Effector memory CD4-positive, alpha-beta T cell (primary cell): ENCODE measurements around the gene CEP72.
"Not testable (repeated sequence)": the region's sequence is repeated elsewhere in the genome, so short reads cannot be mapped to it uniquely, and the experiment has no call there.

Experiments used
- DNase-seq, 3 donors: peaks; one replicate each; pipeline ENCODE4 v3.0.0-alpha.2; 2020
- H3K27ac ChIP-seq: 2 replicates; pipeline ENCODE4 v1.7.0; 2013; ENCODE audit warnings: mild to moderate bottlenecking, low read length, moderate library complexity; ENCODE audit not compliant: insufficient read depth, poor library complexity, severe bottlenecking
- H3K27me3 ChIP-seq: replicated peaks from 2 replicates; pipeline ENCODE4 v1.7.0; 2013; ENCODE audit warnings: mild to moderate bottlenecking, low read length; ENCODE audit not compliant: insufficient read depth, control insufficient read depth, poor library complexity, severe bottlenecking
- H3K36me3 ChIP-seq: 2 replicates; pipeline ENCODE4 v1.7.0; 2013; ENCODE audit warnings: mild to moderate bottlenecking, low read length, moderate library complexity; ENCODE audit not compliant: control insufficient read depth, insufficient read depth
- H3K4me1 ChIP-seq: 2 replicates; pipeline ENCODE4 v1.7.0; 2013; ENCODE audit warnings: low read length, mild to moderate bottlenecking; ENCODE audit not compliant: control insufficient read depth, insufficient read depth, poor library complexity, severe bottlenecking
- H3K4me3 ChIP-seq: 2 replicates; pipeline ENCODE4 v1.7.0; 2013; ENCODE audit warnings: low read length, low read depth, mild to moderate bottlenecking; ENCODE audit not compliant: insufficient read depth, poor library complexity, severe bottlenecking
- H3K9me3 ChIP-seq: 2 replicates; pipeline ENCODE4 v1.7.0; 2013; ENCODE audit warnings: mild to moderate bottlenecking, low read length, moderate library complexity; ENCODE audit not compliant: control insufficient read depth

Gene CEP72

GRCh38 chr5:622359-622758, 10.2 kb downstream of the CEP72 start:
- H3K36me3 ChIP-seq, result peaks cover 36% of the 10 kb centered on the region
- H3K4me3 ChIP-seq, result no peak overlapping the region
- no peaks in the 10 kb centered on the region for H3K27me3 ChIP-seq
- no peak for DNase-seq
- no peak overlapping the region for H3K27ac ChIP-seq
- H3K9me3 ChIP-seq, result no peaks in the 10 kb centered on the region
- no peaks in the 10 kb centered on the region for H3K4me1 ChIP-seq

DNA sequence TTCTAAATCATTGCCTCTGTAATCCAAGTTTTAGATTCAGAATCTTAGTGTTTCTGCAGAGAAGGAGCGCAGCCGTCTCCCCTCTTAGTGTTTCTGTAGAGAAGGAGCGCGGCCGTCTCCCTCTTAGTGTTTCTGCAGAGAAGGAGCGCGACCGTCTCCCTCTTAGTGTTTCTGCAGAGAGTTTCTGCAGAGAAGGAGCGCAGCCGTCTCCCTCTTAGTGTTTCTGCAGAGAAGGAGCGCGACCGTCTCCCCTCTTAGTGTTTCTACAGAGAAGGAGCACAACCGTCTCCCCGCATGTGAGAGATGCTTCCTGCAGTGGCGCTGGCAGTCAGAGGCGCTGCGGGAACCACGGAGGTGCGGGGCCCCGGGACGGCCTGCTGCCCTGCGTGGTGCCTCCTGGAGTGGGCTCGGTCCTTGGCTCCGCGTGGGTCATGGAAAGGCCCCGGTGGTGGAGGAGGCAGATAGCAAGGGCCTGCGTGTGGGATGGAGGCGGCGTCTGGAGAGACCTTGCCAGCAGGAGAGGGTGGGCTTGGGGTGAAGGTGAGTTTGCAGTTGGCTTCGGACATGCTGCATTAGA, 10.9 kb downstream of the CEP72 start:
- peaks cover 36% of the 10 kb centered on the region for H3K36me3 ChIP-seq

DNA sequence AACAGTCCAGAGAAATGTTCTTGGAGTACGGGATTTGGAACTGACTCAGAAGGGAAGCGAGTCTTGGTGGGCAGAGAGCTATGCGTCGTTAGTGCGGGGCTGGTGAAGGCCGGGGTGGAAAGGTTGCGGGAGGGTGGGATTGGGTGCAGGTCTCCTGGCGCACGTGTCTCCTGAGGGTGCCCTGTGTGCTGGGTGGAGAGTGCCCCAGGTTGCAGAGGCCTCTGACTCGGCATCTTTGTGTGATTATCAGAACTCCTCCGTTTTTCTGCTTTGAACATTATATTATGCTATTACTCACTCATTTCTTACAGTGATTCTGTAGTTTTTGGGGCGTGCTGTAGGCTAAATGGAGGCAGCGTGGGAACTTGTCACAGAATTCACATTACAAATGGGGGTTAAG, 11.4 kb downstream of the CEP72 start:
- DNase-seq, result no peak
- Histone ChIP-seq H3K9me3 (no peaks in the 10 kb centered on the region), H3K36me3 (peaks cover 34% of the 10 kb centered on the region), H3K4me3 (no peak overlapping the region), H3K27ac (no peak overlapping the region), H3K27me3 (no peaks in the 10 kb centered on the region), H3K4me1 (no peaks in the 10 kb centered on the region)

More for the DNA sequence above, 10.9 kb downstream of the CEP72 start:
- Histone ChIP-seq H3K9me3 (no peaks in the 10 kb centered on the region), H3K27me3 (no peaks in the 10 kb centered on the region), H3K4me1 (no peaks in the 10 kb centered on the region), H3K27ac (no peak overlapping the region), H3K4me3 (no peak overlapping the region)
- DNase-seq, result no peak

DNA sequence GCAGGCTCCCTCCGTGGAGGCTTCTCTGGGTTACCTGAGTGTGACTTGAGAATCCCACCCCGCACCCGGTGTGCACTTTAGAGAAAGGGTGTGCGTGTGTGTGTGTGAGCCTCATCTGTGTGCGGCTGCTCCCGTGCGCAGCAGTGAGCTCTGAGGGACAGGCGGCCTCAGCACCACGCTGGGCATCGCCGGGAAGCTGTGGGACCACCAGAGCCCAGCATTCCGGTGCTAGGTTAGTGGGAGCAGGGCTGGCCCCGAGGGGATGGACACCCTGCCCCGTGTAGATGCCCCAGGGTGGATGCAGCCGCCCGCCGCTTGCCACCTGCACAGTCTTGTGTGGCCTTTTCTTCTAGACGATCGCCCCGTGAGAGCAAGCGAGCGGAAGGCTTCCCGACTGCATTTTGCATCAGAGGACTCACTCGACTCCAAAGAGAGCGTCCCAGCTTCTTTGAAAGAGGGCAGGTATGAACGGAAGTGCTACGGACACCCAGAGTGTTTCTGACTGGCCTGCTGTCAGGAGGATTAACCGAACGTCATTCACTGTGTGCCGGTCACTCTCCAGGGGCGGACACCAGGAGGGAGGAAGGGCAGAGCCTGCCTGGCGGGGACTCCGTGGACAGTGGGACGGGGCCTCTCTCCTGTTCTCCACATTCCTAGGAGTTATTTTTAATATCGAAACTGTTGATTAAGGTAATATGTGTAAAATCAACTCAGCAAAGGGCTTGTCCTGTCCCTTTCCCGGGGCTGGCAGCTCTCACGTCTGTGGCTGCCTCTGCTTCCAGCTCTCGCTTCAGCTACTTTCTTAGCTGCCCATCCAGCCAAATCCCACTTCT, 12.2 kb downstream of the CEP72 start:
- no peak for DNase-seq
- Histone ChIP-seq H3K4me3 (no peak overlapping the region), H3K9me3 (no peaks in the 10 kb centered on the region), H3K4me1 (no peaks in the 10 kb centered on the region), H3K36me3 (peaks cover 33% of the 10 kb centered on the region), H3K27ac (no peak overlapping the region), H3K27me3 (no peaks in the 10 kb centered on the region)

- peaks cover 27% of the 10 kb centered on the region for H3K36me3 ChIP-seq
- no peaks in the 10 kb centered on the region for H3K4me1 ChIP-seq
- no peak overlapping the region for H3K27ac ChIP-seq
- no peak overlapping the region for H3K4me3 ChIP-seq
- no peaks in the 10 kb centered on the region for H3K27me3 ChIP-seq
- DNase-seq, result no peak
- H3K9me3 ChIP-seq, result no peaks in the 10 kb centered on the region
Observed at GRCh38 chr5:624951-625230, 12.8 kb downstream of the CEP72 start.

- H3K9me3 ChIP-seq, result no peaks in the 10 kb centered on the region
- no peaks in the 10 kb centered on the region for H3K27me3 ChIP-seq
- no peaks in the 10 kb centered on the region for H3K4me1 ChIP-seq
- no peak overlapping the region for H3K27ac ChIP-seq
- no peak for DNase-seq
- H3K4me3 ChIP-seq, result no peak overlapping the region
- peaks cover 21% of the 10 kb centered on the region for H3K36me3 ChIP-seq
Observed at GRCh38 chr5:625516-625915, 13.4 kb downstream of the CEP72 start.

GRCh38 chr5:626850-627249, 14.7 kb downstream of the CEP72 start:
- H3K27me3 ChIP-seq, result no peaks in the 10 kb centered on the region
- no peak overlapping the region for H3K4me3 ChIP-seq
- DNase-seq, result no peak
- H3K4me1 ChIP-seq, result no peaks in the 10 kb centered on the region
- H3K36me3 ChIP-seq, result peaks cover 16% of the 10 kb centered on the region
- no peaks in the 10 kb centered on the region for H3K9me3 ChIP-seq
- H3K27ac ChIP-seq, result no peak overlapping the region

DNA sequence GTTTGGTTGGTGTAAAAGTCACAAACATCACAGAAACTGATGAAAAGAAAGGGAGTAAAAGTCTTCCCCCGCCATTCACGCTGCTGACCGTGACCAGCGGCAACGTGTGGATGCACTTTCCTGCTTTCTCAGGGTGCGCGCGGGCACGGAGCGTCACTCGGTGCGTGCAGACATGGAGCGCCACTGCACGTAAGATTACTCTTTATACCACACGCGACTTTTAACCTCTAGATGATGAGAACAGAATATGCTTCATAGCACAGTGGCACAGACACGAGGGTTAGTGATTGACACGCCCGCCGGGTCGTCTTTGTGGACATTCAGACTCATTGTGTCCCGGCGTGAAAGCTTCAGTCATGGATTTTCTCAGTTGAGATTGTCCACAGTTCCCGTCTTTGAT, 15.7 kb downstream of the CEP72 start:
- no peak for DNase-seq
- no peak overlapping the region for H3K27ac ChIP-seq
- H3K36me3 ChIP-seq, result peaks cover 16% of the 10 kb centered on the region

GRCh38 chr5:628351-629205, 16.4 kb downstream of the CEP72 start:
- H3K27me3 ChIP-seq, DNase-seq, H3K4me1 ChIP-seq, H3K9me3 ChIP-seq, H3K4me3 ChIP-seq, H3K27ac ChIP-seq: not testable (repeated sequence)
- peaks cover 12% of the 10 kb centered on the region for H3K36me3 ChIP-seq

More for the DNA sequence above, 15.7 kb downstream of the CEP72 start:
- Histone ChIP-seq H3K4me1 (no peaks in the 10 kb centered on the region), H3K9me3 (no peaks in the 10 kb centered on the region), H3K27me3 (no peaks in the 10 kb centered on the region), H3K4me3 (no peak overlapping the region)

DNA sequence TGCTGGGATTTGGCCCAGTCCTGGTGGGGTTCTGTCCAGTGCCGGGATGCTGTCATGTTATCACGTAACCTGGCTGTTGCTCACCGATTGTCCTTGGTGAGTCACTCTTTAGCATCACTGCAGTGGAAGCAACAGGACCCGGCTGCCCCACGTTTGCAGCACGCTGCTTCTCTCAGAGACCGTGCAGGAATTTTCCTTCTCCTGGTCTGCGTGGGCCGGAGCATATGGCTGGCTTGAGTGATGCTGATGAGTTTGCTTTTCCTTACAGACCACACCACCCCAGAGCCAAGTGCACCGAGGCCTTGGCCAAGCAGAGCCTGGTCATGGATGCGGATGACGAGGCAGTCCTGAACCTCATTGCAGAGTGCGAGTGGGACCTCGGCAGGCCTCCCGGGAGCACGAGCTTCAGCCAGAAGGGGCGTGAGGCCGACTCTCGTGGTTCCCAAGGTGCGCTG, 21.4 kb downstream of the CEP72 start:
- no peaks in the 10 kb centered on the region for H3K27me3 ChIP-seq
- peaks cover 41% of the 10 kb centered on the region for H3K36me3 ChIP-seq
- H3K27ac ChIP-seq, result no peak overlapping the region
- H3K4me1 ChIP-seq, result no peaks in the 10 kb centered on the region
- DNase-seq, result no peak
- no peaks in the 10 kb centered on the region for H3K9me3 ChIP-seq
- no peak overlapping the region for H3K4me3 ChIP-seq
